Ishikawa (cell line): ENCODE measurements around the gene TPM2.
A peak's percentile ranks its signal among the peaks of the same experiment; 100 is the strongest.

Source experiments
- CEBPB ChIP-seq: IDR thresholded peaks from 2 replicates; pipeline ENCODE4 v1.6.1; 2012
- EP300 ChIP-seq: IDR thresholded peaks from 2 replicates; pipeline ENCODE4 v1.6.1; 2012; ENCODE audit warnings: borderline replicate concordance
- FOXM1 ChIP-seq: IDR thresholded peaks from 2 replicates; pipeline ENCODE4 v1.6.1; 2012; ENCODE audit warnings: low read depth, borderline replicate concordance
- NFIC ChIP-seq: IDR thresholded peaks from 2 replicates; pipeline ENCODE4 v1.6.1; 2012
- RAD21 ChIP-seq: IDR thresholded peaks from 2 replicates; pipeline ENCODE4 v1.6.1; 2012; ENCODE audit warnings: low read depth
- TAF1 ChIP-seq: IDR thresholded peaks from 2 replicates; pipeline ENCODE4 v1.6.1; 2012; ENCODE audit warnings: low read depth, mild to moderate bottlenecking
- TEAD4 ChIP-seq: IDR thresholded peaks from 2 replicates; pipeline ENCODE4 v1.6.1; 2012
- YY1 ChIP-seq: IDR thresholded peaks from 2 replicates; pipeline ENCODE4 v1.6.1; 2012; ENCODE audit warnings: low read depth
- TF ChIP-seq, protein P1 (sequence below): IDR thresholded peaks from 2 replicates; pipeline ENCODE4 v1.6.1; 2012
- TF ChIP-seq, protein P2 (sequence below): IDR thresholded peaks from 2 replicates; pipeline ENCODE4 v1.6.1; 2012
- TF ChIP-seq, protein P3 (sequence below): IDR thresholded peaks from 2 replicates; pipeline ENCODE4 v1.6.1; 2012; ENCODE audit warnings: low read depth, mild to moderate bottlenecking

DNA sequence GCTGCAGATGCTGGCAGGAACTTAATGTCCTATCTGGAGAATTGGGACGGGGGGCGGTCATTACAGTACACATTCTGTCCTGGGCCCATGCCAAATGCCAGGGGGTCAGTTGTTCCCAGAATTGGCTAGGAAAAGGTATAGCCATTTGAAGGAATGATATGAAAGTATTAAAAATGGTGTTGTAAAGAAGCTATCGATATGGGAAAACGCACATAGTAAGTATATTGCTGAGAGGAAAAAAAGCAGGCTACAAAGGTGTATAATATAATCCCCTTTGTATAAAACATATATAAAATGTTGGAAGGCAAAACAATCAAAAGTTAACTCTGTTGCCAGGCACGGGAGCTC is 24.3 kb downstream of the TPM2 start:
- TF ChIP-seq CEBPB (no peak), YY1 (no peak), TAF1 (no peak), FOXM1 (no peak), TEAD4 (no peak), RAD21 (no peak), EP300 (no peak), NFIC (peak; percentile 49; the same call in 1 of the 2 replicates)
- TF ChIP-seq, protein P1, sequence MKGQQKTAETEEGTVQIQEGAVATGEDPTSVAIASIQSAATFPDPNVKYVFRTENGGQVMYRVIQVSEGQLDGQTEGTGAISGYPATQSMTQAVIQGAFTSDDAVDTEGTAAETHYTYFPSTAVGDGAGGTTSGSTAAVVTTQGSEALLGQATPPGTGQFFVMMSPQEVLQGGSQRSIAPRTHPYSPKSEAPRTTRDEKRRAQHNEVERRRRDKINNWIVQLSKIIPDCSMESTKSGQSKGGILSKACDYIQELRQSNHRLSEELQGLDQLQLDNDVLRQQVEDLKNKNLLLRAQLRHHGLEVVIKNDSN: no peak
- TF ChIP-seq, protein P2, sequence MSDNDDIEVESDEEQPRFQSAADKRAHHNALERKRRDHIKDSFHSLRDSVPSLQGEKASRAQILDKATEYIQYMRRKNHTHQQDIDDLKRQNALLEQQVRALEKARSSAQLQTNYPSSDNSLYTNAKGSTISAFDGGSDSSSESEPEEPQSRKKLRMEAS: no peak
- TF ChIP-seq, protein P3, sequence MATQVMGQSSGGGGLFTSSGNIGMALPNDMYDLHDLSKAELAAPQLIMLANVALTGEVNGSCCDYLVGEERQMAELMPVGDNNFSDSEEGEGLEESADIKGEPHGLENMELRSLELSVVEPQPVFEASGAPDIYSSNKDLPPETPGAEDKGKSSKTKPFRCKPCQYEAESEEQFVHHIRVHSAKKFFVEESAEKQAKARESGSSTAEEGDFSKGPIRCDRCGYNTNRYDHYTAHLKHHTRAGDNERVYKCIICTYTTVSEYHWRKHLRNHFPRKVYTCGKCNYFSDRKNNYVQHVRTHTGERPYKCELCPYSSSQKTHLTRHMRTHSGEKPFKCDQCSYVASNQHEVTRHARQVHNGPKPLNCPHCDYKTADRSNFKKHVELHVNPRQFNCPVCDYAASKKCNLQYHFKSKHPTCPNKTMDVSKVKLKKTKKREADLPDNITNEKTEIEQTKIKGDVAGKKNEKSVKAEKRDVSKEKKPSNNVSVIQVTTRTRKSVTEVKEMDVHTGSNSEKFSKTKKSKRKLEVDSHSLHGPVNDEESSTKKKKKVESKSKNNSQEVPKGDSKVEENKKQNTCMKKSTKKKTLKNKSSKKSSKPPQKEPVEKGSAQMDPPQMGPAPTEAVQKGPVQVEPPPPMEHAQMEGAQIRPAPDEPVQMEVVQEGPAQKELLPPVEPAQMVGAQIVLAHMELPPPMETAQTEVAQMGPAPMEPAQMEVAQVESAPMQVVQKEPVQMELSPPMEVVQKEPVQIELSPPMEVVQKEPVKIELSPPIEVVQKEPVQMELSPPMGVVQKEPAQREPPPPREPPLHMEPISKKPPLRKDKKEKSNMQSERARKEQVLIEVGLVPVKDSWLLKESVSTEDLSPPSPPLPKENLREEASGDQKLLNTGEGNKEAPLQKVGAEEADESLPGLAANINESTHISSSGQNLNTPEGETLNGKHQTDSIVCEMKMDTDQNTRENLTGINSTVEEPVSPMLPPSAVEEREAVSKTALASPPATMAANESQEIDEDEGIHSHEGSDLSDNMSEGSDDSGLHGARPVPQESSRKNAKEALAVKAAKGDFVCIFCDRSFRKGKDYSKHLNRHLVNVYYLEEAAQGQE: no peak
